Brain microvascular endothelial cell (primary cell): ENCODE results near the gene TP53BP1.

Source experiments
- DNase-seq: peaks from one replicate; pipeline ENCODE4 v3.0.0-alpha.2; 2020
- H3K27ac ChIP-seq: fragments of 250-450 bp; sonication (Bioruptor Pico); 2 replicates; pipeline ENCODE4 v1.5.1; 2020; ENCODE audit warnings: mild to moderate bottlenecking, moderate library complexity
- H3K27me3 ChIP-seq: fragments of 250-450 bp; sonication (Bioruptor Pico); replicated peaks from 2 replicates; pipeline ENCODE4 v1.5.1; 2020; ENCODE audit warnings: mild to moderate bottlenecking
- H3K36me3 ChIP-seq: fragments of 250-450 bp; sonication (Bioruptor Pico); replicated peaks from 2 replicates; pipeline ENCODE4 v1.5.1; 2020; ENCODE audit warnings: mild to moderate bottlenecking
- H3K4me3 ChIP-seq: 2 replicates; pipeline ENCODE4 v1.5.1; 2011; ENCODE audit warnings: low read depth, mild to moderate bottlenecking, control low read depth, low read length, moderate library complexity
- CTCF ChIP-seq: IDR thresholded peaks from 2 replicates; pipeline ENCODE4 v1.5.1; 2011; ENCODE audit warnings: low read depth, mild to moderate bottlenecking, moderate library complexity, low read length, control low read depth, inconsistent platforms; ENCODE audit errors: missing control alignments
- in situ Hi-C: cut with HindIII; loops from 2 replicates; pipeline ENCODE4 v1.10.0; 2017; ENCODE audit warnings: low sequenced_read_pairs, low pct_ligation_motif_present

Gene TP53BP1

GRCh38 chr15:43383070-43383469 lies 109.9 kb downstream of the TP53BP1 start:
- no peak overlapping the region for H3K27ac ChIP-seq
- TF ChIP-seq CTCF = no peak
- peaks cover 19% of the 10 kb centered on the region for H3K36me3 ChIP-seq
- in situ Hi-C loops = no loop called here
- no peak for DNase-seq
- no peaks in the 10 kb centered on the region for H3K27me3 ChIP-seq
- no peak overlapping the region for H3K4me3 ChIP-seq

GRCh38 chr15:43382310-43382709 lies 110.6 kb downstream of the TP53BP1 start:
- in situ Hi-C loops = no loop called here
- DNase-seq = no peak

GRCh38 chr15:43378601-43379000 lies 114.4 kb downstream of the TP53BP1 start:
- H3K4me3 ChIP-seq = no peak overlapping the region
- peaks cover 5% of the 10 kb centered on the region for H3K36me3 ChIP-seq
- H3K27ac ChIP-seq = no peak overlapping the region
- H3K27me3 ChIP-seq = no peaks in the 10 kb centered on the region
- TF ChIP-seq CTCF = no peak
- in situ Hi-C loops = no loop called here
- no peak for DNase-seq

More at GRCh38 chr15:43382310-43382709, 110.6 kb downstream of the TP53BP1 start:
- Histone ChIP-seq H3K27ac (no peak overlapping the region), H3K36me3 (peaks cover 14% of the 10 kb centered on the region), H3K27me3 (no peaks in the 10 kb centered on the region), H3K4me3 (no peak overlapping the region)
- no peak for TF ChIP-seq CTCF

GRCh38 chr15:43376017-43376705 lies 116.8 kb downstream of the TP53BP1 start:
- in situ Hi-C loops = no loop called here
- DNase-seq = peak; percentile 48
- peak; percentile 86 for TF ChIP-seq CTCF
- Histone ChIP-seq H3K4me3 (no peak overlapping the region), H3K36me3 (no peaks in the 10 kb centered on the region), H3K27me3 (no peaks in the 10 kb centered on the region), H3K27ac (no peak overlapping the region)

- H3K27ac ChIP-seq = no peak within 1 kb of the TSS
- DNase-seq = peak; percentile 40
- H3K36me3 ChIP-seq = peaks cover 11% of the 10 kb centered on the region
- peak; percentile 50 for TF ChIP-seq CTCF
- in situ Hi-C loops = no loop called here
- no peaks in the 10 kb centered on the region for H3K27me3 ChIP-seq
- H3K4me3 ChIP-seq = peak within 1 kb of the TSS; percentile 88
These were observed 121.7 kb downstream of the TP53BP1 start, which contains the start of the genes TUBGCP4 and ZSCAN29 for GRCh38 chr15:43370975-43371974. TUBGCP4 (plus strand) TSS chr15:43371101; CDS start chr15:43371355, 254 bp downstream. ZSCAN29 (minus strand) TSS chr15:43371043; CDS start chr15:43369913, 1,130 bp downstream.
